HepG2 (cell line): ENCODE data around the gene EPB41L4A. TPM values are rescaled to one million over a fixed set of nuclear protein-coding genes. Genes with fewer than 3 reads are reported as not detected.
A peak's percentile ranks its signal among the peaks of the same experiment; 100 is the strongest.
"Not testable (repeated sequence)": the region's sequence is repeated elsewhere in the genome, so short reads cannot be mapped to it uniquely, and the experiment has no call there.

ENCODE experiments used
- ATAC-seq: fragments of 200-7000 bp; cut with Tn5 transposase; 3 replicates; pipeline ENCODE4 v1.9.1; 2020; ENCODE audit warnings: mild to moderate bottlenecking, moderate library complexity
- BruUV-seq: library from RNA; stranded (reverse); fragments of 400-500 nt; replicated peaks from 2 replicates; lab custom pipeline; 2021; lab: Mats Ljungman, UMichigan
- CTCF ChIA-PET: fragments of 300-600 bp; formaldehyde crosslinking; extraction: SDS; loops from one replicate; lab custom pipeline; 2021; ENCODE audit warnings: low total read pairs, inconsistent platforms, low intra/inter-chr PET ratio; lab: Yijun Ruan, JAX
- POLR2A ChIA-PET: fragments of 350-600 bp; sonication (Branson Sonifier 250); formaldehyde crosslinking; loops from one replicate; lab custom pipeline; 2020; ENCODE audit warnings: antibody characterized with exemption, inconsistent platforms; lab: Yijun Ruan, JAX
- DNase-seq: peaks from one replicate; pipeline ENCODE4 v3.0.0-alpha.2; 2015; ENCODE audit warnings: low spot score
- FAIRE-seq: peaks from 3 replicates; lab custom pipeline; 2011; peaks lifted over from hg19 to GRCh38; lab: Jason Lieb, UNC
- H2AFZ ChIP-seq: one replicate; pipeline ENCODE4 v1.6.1; 2011; ENCODE audit warnings: low read length, inconsistent platforms
- H3K27ac ChIP-seq: fragments of 300-600 bp; 3 replicates; pipeline ENCODE4 v1.8.0; 2011; ENCODE audit warnings: mixed run types, mild to moderate bottlenecking, mixed read lengths, low read length, inconsistent platforms; ENCODE audit not compliant: insufficient read depth; ENCODE audit errors: extremely low read length
- H3K27me3 ChIP-seq, 2 experiments: fragments of 200-600 bp in 1 of 2; 2 replicates in 1 of 2; 3 replicates in 1 of 2; pipeline versions ENCODE4 v1.6.0 to v1.8.0; 2011; ENCODE audit warnings: low read length in 2 of 2, mild to moderate bottlenecking in 2 of 2, moderate library complexity in 2 of 2, inconsistent platforms in 1 of 2; ENCODE audit not compliant: insufficient read depth in 2 of 2, control insufficient read depth in 1 of 2
- H3K36me3 ChIP-seq, 2 experiments: fragments of 200-600 bp in 1 of 2; replicated peaks in 1 of 2; 2 replicates in 1 of 2; 3 replicates in 1 of 2; pipeline versions ENCODE4 v1.5.1 to v1.8.0; 2011; ENCODE audit warnings: low read length in 2 of 2, inconsistent platforms in 1 of 2; ENCODE audit not compliant: insufficient read depth in 2 of 2, control insufficient read depth in 1 of 2
- H3K4me1 ChIP-seq: 2 replicates; pipeline ENCODE4 v1.5.1; 2012; ENCODE audit warnings: low read length, inconsistent platforms; ENCODE audit not compliant: insufficient read depth
- H3K4me2 ChIP-seq: 2 replicates; pipeline ENCODE4 v1.6.0; 2011; ENCODE audit warnings: low read depth, low read length, inconsistent platforms
- H3K4me3 ChIP-seq, 3 experiments: fragments of 200-600 bp in 1 of 3; sonication (generic), shearing (Covaris generic) in 1 of 3; replicated peaks in 1 of 3; 2 replicates each; pipeline ENCODE4 v1.5.1; 2011 to 2016; ENCODE audit warnings: low read length in 3 of 3, inconsistent platforms in 2 of 3, low read depth in 2 of 3, mild to moderate bottlenecking in 2 of 3, control low read depth in 1 of 3, mixed read lengths in 1 of 3; ENCODE audit not compliant: insufficient read depth in 1 of 3
- H3K79me2 ChIP-seq: one replicate; pipeline ENCODE4 v1.6.1; 2011; ENCODE audit warnings: low read length, inconsistent platforms; ENCODE audit not compliant: insufficient read depth
- H3K9ac ChIP-seq: 2 replicates; pipeline ENCODE4 v1.6.0; 2011; ENCODE audit warnings: mild to moderate bottlenecking, low read depth, low read length, inconsistent platforms; ENCODE audit not compliant: insufficient read depth
- H3K9me3 ChIP-seq: 2 replicates; pipeline ENCODE4 v1.5.1; 2012; ENCODE audit warnings: mild to moderate bottlenecking, low read length
- H4K20me1 ChIP-seq: 2 replicates; pipeline ENCODE4 v1.6.0; 2011; ENCODE audit warnings: inconsistent platforms, mild to moderate bottlenecking, low read length, moderate library complexity; ENCODE audit not compliant: insufficient read depth
- AGO1 ChIP-seq: fragments of 200-400 bp; formaldehyde crosslinking; IDR thresholded peaks from 2 replicates; pipeline ENCODE4 v1.6.1; 2017; ENCODE audit warnings: mild to moderate bottlenecking, low read depth, low read length, moderate library complexity; ENCODE audit not compliant: poor library complexity, severe bottlenecking
- EP300 ChIP-seq, 3 experiments: sonication (generic) in 1 of 3; formaldehyde crosslinking in 1 of 3; IDR thresholded peaks; 2 replicates each; pipeline versions ENCODE4 v1.5.1 to v1.6.1; 2011 to 2020; ENCODE audit warnings: low read depth in 2 of 3, low read length in 2 of 3, borderline replicate concordance in 1 of 3, improper control_type of control experiment in 1 of 3, mild to moderate bottlenecking in 1 of 3, missing genetic modification reagents in 1 of 3, moderate library complexity in 1 of 3
- HIVEP1 ChIP-seq: sonication (generic); formaldehyde crosslinking; IDR thresholded peaks from 2 replicates; pipeline ENCODE4 v1.4.0; 2020; ENCODE audit warnings: mild to moderate bottlenecking, missing genetic modification reagents
- KAT8 ChIP-seq: IDR thresholded peaks from 2 replicates; pipeline ENCODE4 v1.6.1; 2016; ENCODE audit warnings: missing genetic modification reagents, missing compliant biosample characterization
- KLF15 ChIP-seq: sonication (generic); formaldehyde crosslinking; IDR thresholded peaks from 2 replicates; pipeline ENCODE4 v1.8.1; 2023; ENCODE audit warnings: borderline replicate concordance, mild to moderate bottlenecking, inconsistent platforms, missing genetic modification reagents, mixed read lengths
- MIER2 ChIP-seq: IDR thresholded peaks from 2 replicates; pipeline ENCODE4 v1.6.1; 2016; ENCODE audit warnings: missing biosample characterization, missing genetic modification reagents
- MTF2 ChIP-seq: sonication (generic); formaldehyde crosslinking; IDR thresholded peaks from 2 replicates; pipeline ENCODE4 v1.5.0; 2020; ENCODE audit warnings: missing genetic modification reagents, borderline replicate concordance
- POLR2AphosphoS2 ChIP-seq: IDR thresholded peaks from 2 replicates; pipeline ENCODE4 v1.6.1; 2011; ENCODE audit warnings: low read depth, low read length, improper control_type of control experiment
- PTBP1 ChIP-seq: fragments of 200-400 bp; formaldehyde crosslinking; IDR thresholded peaks from 2 replicates; pipeline ENCODE4 v1.6.1; 2018; ENCODE audit warnings: low read length, low read depth; ENCODE audit not compliant: poor library complexity, severe bottlenecking
- RXRB ChIP-seq: IDR thresholded peaks from 2 replicates; pipeline ENCODE4 v1.6.1; 2016; ENCODE audit warnings: borderline replicate concordance, missing genetic modification reagents, missing compliant biosample characterization
- SMARCE1 ChIP-seq: fragments of 450-650 bp; IDR thresholded peaks from 2 replicates; pipeline ENCODE4 v1.6.1; 2017; ENCODE audit warnings: borderline replicate concordance
- ZNF10 ChIP-seq: sonication (generic); formaldehyde crosslinking; IDR thresholded peaks from 2 replicates; pipeline ENCODE4 v1.4.0; 2020; ENCODE audit warnings: mild to moderate bottlenecking, low read depth, missing genetic modification reagents, borderline replicate concordance
- ZNF558 ChIP-seq: sonication (generic); formaldehyde crosslinking; IDR thresholded peaks from 2 replicates; pipeline ENCODE4 v1.9.0; 2022; ENCODE audit warnings: mild to moderate bottlenecking, missing genetic modification reagents, borderline replicate concordance
- WGBS: methylation state at CpG from one replicate; pipeline ENCODE4 v1.1.6; 2017; ENCODE audit warnings: low lambda C conversion rate; 5-methylcytosine and 5-hydroxymethylcytosine counted together
- in situ Hi-C: cut with HindIII; loops from 2 replicates; pipeline ENCODE4 v1.10.0; 2017; ENCODE audit warnings: low pct_unique_long_range_greater_than_20kb; ENCODE audit not compliant: extremely low pct_ligation_motif_present
- intact Hi-C: fragments of 100-400 bp; cut with micrococcal nuclease; formaldehyde crosslinking; loops from one replicate; pipeline ENCODE4 v1.10.0; 2022; ENCODE audit not compliant: unreplicated experiment
- polyA plus RNA-seq, 8 experiments: library from polyadenylated mRNA; depleted of rRNA in 3 of 8; stranded (reverse) in 7 of 8; unstranded in 1 of 8; fragments of >200 nt; fragmentation: Illumina TruSeq in 4 of 8; extraction: Trizol in 4 of 8; gene quantifications; 2 replicates each; pipeline versions ENCODE4 v1.2.1 to v1.2.3, GENCODE V29; 2011 to 2016; ENCODE audit warnings: low read depth in 4 of 8, missing spikeins in 1 of 8, mixed read lengths in 1 of 8; ENCODE audit not compliant: insufficient read depth in 1 of 8
- total RNA-seq, 5 experiments: library from RNA; depleted of rRNA; stranded (reverse); fragments of >200 nt; fragmentation: Illumina TruSeq; extraction: Trizol; gene quantifications; 2 replicates each; pipeline ENCODE4 v1.2.3, GENCODE V29; 2016; ENCODE audit warnings: low read depth in 1 of 5
- TF ChIP-seq, protein P1 (sequence below): sonication (generic); IDR thresholded peaks from 2 replicates; pipeline ENCODE4 v1.6.1; 2016; ENCODE audit warnings: low read depth, borderline replicate concordance
- TF ChIP-seq, protein P2 (sequence below): sonication (generic); formaldehyde crosslinking; IDR thresholded peaks from 2 replicates; pipeline ENCODE4 v1.5.1; 2020; ENCODE audit warnings: mild to moderate bottlenecking, missing genetic modification reagents

The EPB41L4A gene
- total and polyA plus RNA-seq, 2 of the 13 experiments (the other 11 are each of a cell fraction or from before 2014, with no cell fraction given): 0.07 TPM; not detected in 1

- in situ Hi-C loops, H3K27ac ChIP-seq, H3K4me1 ChIP-seq, H3K79me2 ChIP-seq, POLR2A ChIA-PET, H3K9me3 ChIP-seq, ATAC-seq, intact Hi-C loops, DNase-seq, H3K4me2 ChIP-seq, H4K20me1 ChIP-seq, H3K36me3 ChIP-seq, H3K27me3 ChIP-seq, H3K4me3 ChIP-seq, H3K9ac ChIP-seq, BruUV-seq, CTCF ChIA-PET, FAIRE-seq, H2AFZ ChIP-seq: not testable (repeated sequence)
- 26% methylated on average over 4 of the region's 4 CpGs for WGBS
Observed at GRCh38 chr5:112395299-112395698, 23.8 kb downstream of the EPB41L4A start.

DNA sequence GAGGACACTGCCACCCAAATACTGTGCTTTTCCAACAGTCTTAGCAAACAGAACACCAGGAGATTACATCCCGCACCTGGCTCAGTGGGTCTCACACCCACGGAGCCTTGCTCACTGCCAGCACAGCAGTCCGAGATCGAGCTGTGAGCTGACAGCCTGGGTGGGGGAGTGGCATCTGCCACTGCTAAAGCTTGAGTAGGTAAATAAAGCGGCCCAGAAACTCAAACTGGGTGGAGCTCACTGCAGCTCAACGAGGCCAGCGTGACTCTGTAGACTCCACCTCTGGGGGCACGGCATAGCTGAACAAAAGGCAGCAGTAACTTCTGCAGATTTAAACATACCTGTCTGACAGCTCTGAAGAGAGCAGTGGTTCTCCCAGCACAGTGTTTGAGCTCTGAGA lies 28.8 kb downstream of the EPB41L4A start:
- no peak overlapping the region; the same call in 1 of the 2 replicates for H3K4me2 ChIP-seq
- peaks cover 0 to 3% of the 10 kb centered on the region in 2 experiments; a peak in 2 of 5 replicates for H3K27me3 ChIP-seq
- H3K9me3 ChIP-seq: no peaks in the 10 kb centered on the region
- no peak overlapping the region for H3K4me3 ChIP-seq
- no peak overlapping the region for H2AFZ ChIP-seq
- POLR2A ChIA-PET: no interaction called here
- WGBS: no CpG with 5 or more reads among the region's 8 CpGs
- no peak overlapping the region for H3K27ac ChIP-seq
- in situ Hi-C loops (no loop called here), intact Hi-C loops (no loop called here)
- ATAC-seq: peak; percentile 84
- no TSS peak for BruUV-seq
- H3K79me2 ChIP-seq: no peaks in the 10 kb centered on the region
- CTCF ChIA-PET: no interaction called here
- no peaks in the 10 kb centered on the region for H4K20me1 ChIP-seq
- DNase-seq: peak; percentile 19
- H3K9ac ChIP-seq: no peak overlapping the region
- no peaks in the 10 kb centered on the region for H3K4me1 ChIP-seq
- no peak for FAIRE-seq
- H3K36me3 ChIP-seq: no peaks in the 10 kb centered on the region
- TF ChIP-seq MIER2: no peak
- no peak for TF ChIP-seq MTF2
- no peak for TF ChIP-seq EP300 (IDR thresholded peaks at IDR 0.05; ENCODE audit: low read depth in 2 of 2, low read length in 2 of 2)
- TF ChIP-seq EP300 (CRISPR knock-in tag; IDR thresholded peaks at IDR 0.05; ENCODE audit: borderline replicate concordance): no peak
- no peak for TF ChIP-seq KAT8 (CRISPR knock-in tag)
- no peak for TF ChIP-seq SMARCE1
- TF ChIP-seq ZNF558 (CRISPR knock-in tag): no peak
- TF ChIP-seq ZNF10: no peak
- no peak for TF ChIP-seq RXRB (CRISPR knock-in tag)
- no peak for TF ChIP-seq HIVEP1 (CRISPR knock-in tag)
- no peak for TF ChIP-seq AGO1
- TF ChIP-seq, protein P1, sequence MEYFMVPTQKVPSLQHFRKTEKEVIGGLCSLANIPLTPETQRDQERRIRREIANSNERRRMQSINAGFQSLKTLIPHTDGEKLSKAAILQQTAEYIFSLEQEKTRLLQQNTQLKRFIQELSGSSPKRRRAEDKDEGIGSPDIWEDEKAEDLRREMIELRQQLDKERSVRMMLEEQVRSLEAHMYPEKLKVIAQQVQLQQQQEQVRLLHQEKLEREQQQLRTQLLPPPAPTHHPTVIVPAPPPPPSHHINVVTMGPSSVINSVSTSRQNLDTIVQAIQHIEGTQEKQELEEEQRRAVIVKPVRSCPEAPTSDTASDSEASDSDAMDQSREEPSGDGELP: no peak
- no peak for TF ChIP-seq KLF15
- no peak for TF ChIP-seq POLR2AphosphoS2
- TF ChIP-seq, protein P2, sequence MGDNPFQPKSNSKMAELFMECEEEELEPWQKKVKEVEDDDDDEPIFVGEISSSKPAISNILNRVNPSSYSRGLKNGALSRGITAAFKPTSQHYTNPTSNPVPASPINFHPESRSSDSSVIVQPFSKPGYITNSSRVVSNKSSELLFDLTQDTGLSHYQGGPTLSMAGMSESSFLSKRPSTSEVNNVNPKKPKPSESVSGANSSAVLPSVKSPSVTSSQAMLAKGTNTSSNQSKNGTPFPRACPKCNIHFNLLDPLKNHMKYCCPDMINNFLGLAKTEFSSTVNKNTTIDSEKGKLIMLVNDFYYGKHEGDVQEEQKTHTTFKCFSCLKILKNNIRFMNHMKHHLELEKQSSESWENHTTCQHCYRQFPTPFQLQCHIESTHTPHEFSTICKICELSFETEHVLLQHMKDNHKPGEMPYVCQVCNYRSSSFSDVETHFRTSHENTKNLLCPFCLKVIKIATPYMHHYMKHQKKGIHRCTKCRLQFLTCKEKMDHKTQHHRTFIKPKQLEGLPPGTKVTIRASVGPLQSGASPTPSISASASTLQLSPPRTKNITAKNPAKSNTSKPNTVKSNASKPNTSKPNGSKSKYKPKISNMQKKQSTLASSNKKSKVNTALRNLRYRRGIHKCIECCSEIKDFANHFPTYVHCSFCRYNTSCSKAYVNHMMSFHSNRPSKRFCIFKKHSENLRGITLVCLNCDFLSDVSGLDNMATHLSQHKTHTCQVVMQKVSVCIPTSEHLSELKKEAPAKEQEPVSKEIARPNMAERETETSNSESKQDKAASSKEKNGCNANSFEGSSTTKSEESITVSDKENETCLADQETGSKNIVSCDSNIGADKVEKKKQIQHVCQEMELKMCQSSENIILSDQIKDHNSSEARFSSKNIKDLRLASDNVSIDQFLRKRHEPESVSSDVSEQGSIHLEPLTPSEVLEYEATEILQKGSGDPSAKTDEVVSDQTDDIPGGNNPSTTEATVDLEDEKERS (CRISPR knock-in tag): no peak
- no peak for TF ChIP-seq PTBP1
